ENCODE results near the gene PILRA.

DNA sequence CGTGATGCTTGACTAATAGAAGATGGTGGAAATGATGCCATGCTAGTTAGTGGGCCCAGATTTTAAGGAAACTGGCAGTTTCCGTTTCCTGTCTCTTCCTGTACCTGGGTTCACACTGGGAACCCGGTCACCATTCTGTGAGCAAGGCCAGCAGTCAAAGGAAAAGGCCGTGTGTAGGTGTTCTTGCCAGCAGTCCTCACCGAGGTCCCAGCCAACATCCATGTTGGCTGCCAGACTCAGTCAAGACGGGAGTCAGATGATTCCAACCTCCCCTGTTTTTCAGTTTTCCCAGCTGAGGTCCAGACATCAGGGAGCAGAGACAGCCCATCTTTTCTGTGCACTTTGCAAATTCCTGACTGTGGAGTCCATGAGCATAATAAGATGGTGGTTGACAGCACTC lies 30.5 kb upstream of the PILRA start:
- no peak for TF ChIP-seq CTCF (IDR thresholded peaks at IDR 0.05)
- TF ChIP-seq POLR2A (IDR thresholded peaks at IDR 0.05) = no peak

Measured in adrenal gland (tissue), 5 donors.